NCI-H2081 (cell line): ENCODE measurements around the gene TRIM13.
A peak's percentile ranks its signal among the peaks of the same experiment; 100 is the strongest.

Experiments used
- DNase-seq, 2 experiments: peaks; one replicate each; lab custom pipeline; 2025; lab: John Stamatoyannopoulos, UW

The TRIM13 gene

DNA sequence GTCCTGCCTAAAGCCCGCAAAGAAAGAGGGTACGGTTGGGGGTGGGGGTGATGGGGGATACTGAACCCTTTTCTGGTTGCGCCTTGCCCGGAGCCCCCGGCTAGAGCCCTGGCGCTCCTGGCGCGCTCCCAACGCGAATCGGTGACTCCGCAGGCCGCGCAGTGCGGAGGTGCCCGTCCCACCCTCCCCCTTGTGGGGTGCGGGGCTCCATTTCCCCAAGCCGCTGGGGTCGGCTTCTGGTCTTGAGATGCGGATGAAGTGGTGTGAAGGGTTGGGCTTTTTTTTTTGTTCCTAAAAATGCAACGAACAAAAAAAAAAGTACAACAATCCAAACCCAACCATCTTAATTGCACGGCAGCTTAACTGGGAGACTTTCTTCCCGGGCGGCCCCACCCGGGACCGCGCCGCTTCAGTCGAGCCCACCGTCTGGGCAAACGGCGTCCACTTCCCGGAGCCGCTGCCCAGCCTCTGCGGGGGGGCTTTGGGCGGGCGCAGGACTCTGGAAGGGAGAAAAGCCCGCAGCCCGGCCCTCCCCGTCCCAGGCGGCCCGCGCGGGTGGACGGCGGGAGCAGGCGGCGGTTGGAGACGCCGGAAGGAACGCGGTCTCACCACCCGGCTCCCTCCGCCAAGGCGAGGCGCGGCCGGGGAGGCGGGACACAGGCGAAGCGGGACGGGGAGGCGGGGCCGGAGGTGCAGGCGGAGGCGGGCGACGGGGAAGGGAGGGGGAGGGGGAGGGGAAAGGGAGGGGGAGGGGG, 504 bp upstream of the TRIM13 start:
- DNase-seq, result peak; percentile 83

DNA sequence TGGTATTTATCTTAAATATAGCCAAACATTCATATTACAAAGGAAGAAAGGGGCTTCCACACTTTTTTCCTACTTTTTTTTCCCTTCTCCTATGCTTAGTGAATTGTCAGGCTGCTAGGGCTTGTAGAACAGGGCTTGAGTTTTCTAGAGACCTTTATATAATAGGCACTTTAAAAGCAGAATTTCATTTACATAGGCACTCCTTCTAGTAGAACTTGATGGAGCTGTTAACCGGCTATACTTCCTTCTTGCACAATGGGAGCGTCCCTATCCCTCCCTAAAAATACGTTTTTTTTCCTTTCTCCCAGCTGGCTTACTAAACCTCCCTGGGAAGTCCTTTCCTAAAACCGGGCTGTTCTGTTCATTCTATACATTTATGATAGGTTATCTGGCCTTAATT, 1.1 kb downstream of the TRIM13 start:
- peak in 1 of 2 experiments; percentile 5 for DNase-seq

DNA sequence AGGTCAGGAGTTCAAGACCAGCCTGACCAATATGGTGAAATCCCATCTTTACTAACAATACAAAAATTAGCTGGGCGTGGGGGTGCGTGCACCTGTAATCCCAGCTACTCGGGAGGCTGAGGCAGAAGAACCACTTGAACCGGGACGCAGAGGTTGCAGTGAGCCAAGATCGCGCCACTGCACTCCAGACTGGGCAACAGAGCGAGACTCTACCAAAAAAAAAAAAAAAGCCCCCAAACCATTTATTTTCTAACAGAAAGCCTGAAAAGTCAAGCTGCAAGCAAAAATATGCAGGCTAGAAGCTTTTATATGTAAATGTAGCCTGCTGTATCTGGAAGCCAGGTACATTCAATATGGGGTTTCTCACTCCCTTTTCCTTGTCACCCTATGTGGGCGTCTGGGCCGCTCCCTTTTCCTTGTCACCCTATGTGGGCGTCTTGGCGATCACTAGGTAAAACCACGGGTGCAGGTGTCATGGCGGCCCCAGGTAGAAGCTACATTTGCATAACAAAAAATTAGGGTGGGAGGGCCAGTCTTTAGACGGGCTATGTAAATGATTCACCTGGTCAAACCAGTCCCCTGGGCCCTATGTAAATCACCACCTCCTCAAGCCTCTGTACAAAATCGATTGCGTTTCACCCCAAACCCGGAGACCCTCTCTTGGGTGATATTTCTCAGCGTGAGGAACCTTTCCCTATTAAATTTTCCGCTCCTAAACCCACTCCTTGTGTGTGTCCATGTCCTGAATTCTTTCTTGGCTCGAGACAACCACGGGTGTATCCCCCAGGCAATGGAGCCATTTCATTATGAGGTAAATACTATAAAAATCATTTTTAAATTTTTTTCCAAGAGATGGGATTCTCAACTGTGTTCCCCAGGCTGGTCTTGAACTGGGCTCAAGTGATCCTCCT, 2.1 kb downstream of the TRIM13 start:
- no peak for DNase-seq

DNA sequence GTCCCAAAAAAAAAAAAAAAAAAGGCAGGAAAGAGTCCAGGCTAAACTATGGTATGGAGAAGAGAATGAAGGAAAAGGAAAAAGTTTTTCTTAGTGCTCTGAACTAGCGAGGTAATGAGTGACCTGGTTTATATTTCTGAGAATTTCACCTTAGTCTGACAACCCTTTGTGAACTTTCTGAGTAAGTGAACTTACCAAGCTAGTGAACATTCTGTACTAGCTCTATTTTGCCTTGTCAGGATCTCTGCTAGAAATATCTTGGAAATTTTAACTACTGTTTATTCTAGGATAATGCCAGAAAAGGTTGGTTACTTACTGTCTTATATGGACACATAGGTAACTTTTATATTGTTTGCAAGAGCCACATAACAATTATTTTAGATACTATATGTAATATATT, 4.4 kb downstream of the TRIM13 start:
- no peak for DNase-seq

DNA sequence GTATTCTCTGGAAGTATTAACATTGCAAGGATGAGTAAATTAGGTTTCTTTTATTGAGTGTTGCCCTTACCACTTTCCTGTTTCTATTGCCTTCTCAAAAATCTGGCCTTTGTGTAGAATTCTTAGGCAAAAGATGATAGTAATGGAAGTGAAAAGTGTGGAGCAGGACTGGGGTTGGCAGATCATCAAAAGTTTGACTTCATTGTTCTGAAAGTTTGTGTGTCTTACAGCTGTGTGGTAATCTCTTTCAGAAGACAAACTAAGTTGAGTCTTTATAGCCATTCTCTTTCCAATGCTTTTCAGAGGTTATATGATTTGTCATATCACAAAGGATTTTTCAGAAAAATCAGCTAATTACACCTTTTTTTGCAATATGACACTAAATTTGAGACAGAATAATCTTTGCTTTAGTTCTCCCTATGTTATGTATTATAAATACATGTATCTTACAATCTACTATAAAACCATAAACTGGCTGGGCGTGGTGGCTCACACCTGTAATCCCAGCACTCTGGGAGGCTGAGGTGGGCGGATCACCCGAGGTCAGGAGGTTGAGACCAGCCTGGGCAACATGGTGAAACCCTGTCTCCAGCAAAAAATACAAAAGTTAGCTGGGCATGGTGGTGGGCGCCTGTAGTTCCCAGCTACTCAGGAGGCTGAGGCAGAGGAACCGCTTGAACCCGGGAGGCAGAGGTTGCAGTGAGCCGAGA, 9.7 kb downstream of the TRIM13 start:
- no peak for DNase-seq

GRCh38 chr13:50011461-50011860, 14.6 kb downstream of the TRIM13 start:
- no peak for DNase-seq

GRCh38 chr13:50012396-50013169, 15.7 kb downstream of the TRIM13 start:
- DNase-seq, result no peak

GRCh38 chr13:50014386-50014785, 17.5 kb downstream of the TRIM13 start:
- no peak for DNase-seq

GRCh38 chr13:50015258-50015657, 18.4 kb downstream of the TRIM13 start, which contains the start of gene KCNRG:
Gene KCNRG (plus strand): TSS chr13:50015444. CDS start chr13:50015494, 50 bp downstream.
- DNase-seq, result peak in 1 of 2 experiments; percentile 29

GRCh38 chr13:50015750-50016149, 18.9 kb downstream of the TRIM13 start:
- no peak for DNase-seq

DNA sequence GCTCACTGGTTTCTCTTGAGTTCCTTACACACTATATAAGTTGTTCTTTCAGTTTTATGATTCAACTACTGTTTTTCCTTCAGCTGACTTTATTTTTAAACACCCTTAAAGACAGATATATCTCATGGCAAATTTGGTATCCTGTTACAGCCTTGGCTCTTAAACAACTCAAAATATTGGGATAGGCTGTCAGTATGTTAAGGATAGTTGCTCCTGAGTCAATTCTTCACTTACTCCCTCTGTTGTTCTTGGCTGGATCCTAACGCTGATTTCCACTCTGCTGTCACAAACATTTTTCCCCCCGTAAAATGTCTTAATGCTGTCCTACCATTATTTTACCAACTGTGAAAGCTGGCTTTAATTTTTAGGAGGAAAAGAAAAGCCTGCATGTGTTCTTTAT, 19.6 kb downstream of the TRIM13 start:
- DNase-seq, result no peak

- DNase-seq, result no peak
These were observed 21.0 kb downstream of the TRIM13 start for GRCh38 chr13:50017819-50018218.

GRCh38 chr13:50025436-50025835, 28.6 kb downstream of the TRIM13 start:
- no peak for DNase-seq

- no peak for DNase-seq
These were observed 30.1 kb downstream of the TRIM13 start for GRCh38 chr13:50026788-50027473.

DNA sequence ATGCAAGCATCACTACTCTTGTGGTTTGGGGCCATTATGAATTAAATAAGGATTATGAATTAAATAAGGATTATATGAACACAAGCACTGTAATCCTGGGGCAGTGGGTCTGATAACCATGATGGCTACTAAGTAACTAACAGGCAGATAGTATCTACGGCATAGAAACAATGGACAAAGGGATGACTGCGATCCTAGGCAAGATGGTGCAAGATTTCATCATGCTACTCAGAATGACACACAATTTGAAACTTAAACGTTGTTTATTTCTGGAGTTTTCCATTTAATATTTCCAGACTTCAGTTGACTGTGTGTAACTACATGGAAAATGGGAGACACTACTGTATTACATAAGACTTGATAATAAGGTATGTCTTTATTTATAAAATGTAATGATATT, 33.5 kb downstream of the TRIM13 start:
- DNase-seq, result no peak

GRCh38 chr13:50033725-50034124, 36.9 kb downstream of the TRIM13 start:
- no peak for DNase-seq

DNA sequence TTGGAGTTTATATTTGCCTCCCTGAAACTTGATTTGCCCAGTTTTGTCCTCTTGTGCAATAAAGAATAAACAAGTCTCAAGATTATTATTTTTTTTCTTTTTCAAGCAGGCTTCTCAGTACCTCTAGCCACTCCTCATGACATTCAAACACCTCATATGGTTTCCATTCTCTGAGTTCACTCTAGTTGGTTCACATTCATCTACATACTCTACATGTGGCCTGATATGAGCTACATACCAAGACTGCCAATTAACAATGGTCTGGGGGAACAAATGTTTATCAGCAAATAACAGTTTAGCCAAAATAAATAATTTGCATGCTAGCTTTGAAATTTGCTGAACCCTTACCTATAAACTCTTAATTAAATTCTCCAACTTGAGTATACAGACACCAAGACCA, 40.9 kb downstream of the TRIM13 start:
- no peak for DNase-seq

DNA sequence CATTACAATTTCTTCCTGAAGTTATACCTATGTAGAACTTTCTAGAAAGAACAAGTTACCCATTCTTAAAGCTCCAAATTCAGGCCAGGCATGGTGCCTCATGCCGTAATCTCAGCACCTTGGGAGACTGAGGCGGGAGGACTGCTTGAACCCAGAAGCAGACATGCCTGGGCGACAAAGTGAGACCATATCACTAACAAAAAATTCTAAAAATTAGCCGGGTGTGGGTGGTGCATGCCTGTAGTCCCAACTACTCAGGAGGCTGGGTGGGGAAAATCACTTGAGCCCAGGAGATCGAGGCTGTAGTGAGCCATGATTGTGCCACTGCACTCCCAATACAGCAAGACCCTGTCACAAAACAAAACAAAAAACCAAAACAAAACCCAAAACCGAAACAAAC, 41.4 kb downstream of the TRIM13 start:
- DNase-seq, result no peak

DNA sequence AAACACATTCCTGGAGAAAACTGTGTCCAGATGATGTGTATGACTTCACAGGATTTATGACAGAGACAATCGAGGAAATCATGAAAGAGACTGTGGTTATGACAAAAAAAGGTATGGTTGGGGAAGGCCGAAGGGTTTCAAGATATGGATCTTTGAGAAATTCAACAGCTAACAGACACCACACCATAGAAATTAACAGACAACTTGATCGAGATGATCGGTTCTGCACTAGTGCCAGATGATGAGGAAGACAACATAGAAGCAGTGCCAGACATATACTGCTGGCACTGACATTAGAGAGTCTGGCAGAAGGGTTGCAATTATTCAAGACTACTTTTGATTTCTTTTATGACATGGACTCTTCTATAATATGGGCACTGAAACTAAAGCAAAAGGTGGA, 55.6 kb downstream of the TRIM13 start:
- no peak for DNase-seq

GRCh38 chr13:50053844-50054243, 57.0 kb downstream of the TRIM13 start:
- no peak for DNase-seq

- DNase-seq, result no peak
These were observed 58.6 kb downstream of the TRIM13 start for GRCh38 chr13:50055454-50055853.
